CD4-positive, CD25-positive, alpha-beta regulatory T cell (primary cell): ENCODE measurements around the gene PLEKHO1. TPM values are rescaled to one million over a fixed set of nuclear protein-coding genes. Genes with fewer than 3 reads are reported as not detected.
"Not testable (repeated sequence)": the region's sequence is repeated elsewhere in the genome, so short reads cannot be mapped to it uniquely, and the experiment has no call there.

Experiments used
- ATAC-seq, 2 donors: fragments of 150-1000 bp; cut with Tn5 transposase; one replicate each; pipeline ENCODE4 v1.10.0; 2021; ENCODE audit warnings: low read depth in 2 of 2, moderate number of reproducible peaks in 2 of 2, moderate library complexity in 1 of 2
- DNase-seq, 3 donors: peaks; one replicate each; pipeline versions ENCODE4 v3.0.0 to v3.0.0-alpha.2; 2012 to 2022; ENCODE audit warnings: mixed read lengths in 1 of 3
- H3K27ac ChIP-seq: one replicate; pipeline ENCODE4 v1.7.0; 2013; ENCODE audit warnings: mild to moderate bottlenecking, low read length; ENCODE audit not compliant: insufficient read depth, poor library complexity, severe bottlenecking
- H3K27me3 ChIP-seq: one replicate; pipeline ENCODE4 v1.7.0; 2013; ENCODE audit warnings: low read length; ENCODE audit not compliant: control insufficient read depth, insufficient read depth
- H3K36me3 ChIP-seq: one replicate; pipeline ENCODE4 v1.7.0; 2013; ENCODE audit warnings: mild to moderate bottlenecking, low read length, moderate library complexity; ENCODE audit not compliant: control insufficient read depth, insufficient read depth
- H3K4me1 ChIP-seq: 2 replicates; pipeline ENCODE4 v1.7.0; 2013; ENCODE audit warnings: mild to moderate bottlenecking, low read length; ENCODE audit not compliant: insufficient read depth, control insufficient read depth, poor library complexity, severe bottlenecking
- H3K4me3 ChIP-seq: one replicate; pipeline ENCODE4 v1.7.0; 2013; ENCODE audit warnings: low read depth, mild to moderate bottlenecking, low read length, moderate library complexity
- H3K9me3 ChIP-seq, 2 experiments: 1 replicate in 1 of 2; 2 replicates in 1 of 2; pipeline ENCODE4 v1.7.0; 2013; ENCODE audit warnings: low read length in 2 of 2, mild to moderate bottlenecking in 1 of 2, moderate library complexity in 1 of 2; ENCODE audit not compliant: control insufficient read depth in 2 of 2
- H3K27ac Mint-ChIP-seq, 3 donors: one replicate each; pipeline ENCODE4 v1.8.0; 2020 to 2022; ENCODE audit warnings: mild to moderate bottlenecking in 3 of 3, mixed read lengths in 3 of 3, moderate library complexity in 2 of 3
- H3K27me3 Mint-ChIP-seq: one replicate; pipeline ENCODE4 v1.8.0; 2022; ENCODE audit warnings: mild to moderate bottlenecking, mixed read lengths
- H3K36me3 Mint-ChIP-seq: one replicate; pipeline ENCODE4 v1.8.0; 2020; ENCODE audit warnings: mixed read lengths
- H3K4me1 Mint-ChIP-seq, 4 donors: one replicate each; pipeline ENCODE4 v1.8.0; 2020 to 2022; ENCODE audit warnings: mixed read lengths in 4 of 4, mild to moderate bottlenecking in 1 of 4
- H3K4me3 Mint-ChIP-seq, 4 donors: one replicate each; pipeline ENCODE4 v1.8.0; 2020 to 2022; ENCODE audit warnings: mild to moderate bottlenecking in 4 of 4, mixed read lengths in 4 of 4, moderate library complexity in 3 of 4
- H3K9me3 Mint-ChIP-seq, 7 donors: one replicate each; pipeline ENCODE4 v1.8.0; 2020 to 2022; ENCODE audit warnings: mixed read lengths in 7 of 7, mild to moderate bottlenecking in 3 of 7, moderate library complexity in 2 of 7
- polyA plus RNA-seq, 4 donors: library from polyadenylated mRNA; unstranded; fragments of 300-500 nt; fragmentation: Illumina TruSeq; gene quantifications; one replicate each; pipeline ENCODE4 v1.2.3, GENCODE V29; 2021
- total RNA-seq: library from RNA; stranded (reverse); gene quantifications from one replicate; pipeline ENCODE4 v1.2.3, GENCODE V29; 2022

The PLEKHO1 gene
- total and polyA plus RNA-seq, 5 donors from 2014 or later = 21.5 to 61.0 (median 31.4) TPM

- Histone ChIP-seq H3K27me3 (no peaks in the 10 kb centered on the region), H3K4me1 (no peaks in the 10 kb centered on the region), H3K9me3 (no peaks in the 10 kb centered on the region), H3K36me3 (no peaks in the 10 kb centered on the region), H3K4me3 (no peak overlapping the region), H3K27ac (no peak overlapping the region)
- DNase-seq (no peak), ATAC-seq (no peak)
- Mint-ChIP-seq H3K4me3 (no peak overlapping the region), H3K27ac (peak overlapping the region in 1 of 3 donors; percentile 59), H3K27me3 (no peaks in the 10 kb centered on the region), H3K4me1 (no peaks in the 10 kb centered on the region), H3K9me3 (no peaks in the 10 kb centered on the region), H3K36me3 (no peaks in the 10 kb centered on the region)
Measured at GRCh38 chr1:150179867-150180266, 30.2 kb downstream of the PLEKHO1 start.

GRCh38 chr1:150180474-150180873 is 30.8 kb downstream of the PLEKHO1 start:
- no peaks in the 10 kb centered on the region for H3K4me1 Mint-ChIP-seq
- Histone ChIP-seq H3K36me3 (no peaks in the 10 kb centered on the region), H3K4me1 (no peaks in the 10 kb centered on the region), H3K4me3 (no peak overlapping the region), H3K27me3 (no peaks in the 10 kb centered on the region), H3K27ac (no peak overlapping the region), H3K9me3 (no peaks in the 10 kb centered on the region)
- DNase-seq = no peak
- H3K4me3 Mint-ChIP-seq = no peak overlapping the region
- ATAC-seq = no peak
- no peaks in the 10 kb centered on the region for H3K27me3 Mint-ChIP-seq
- no peaks in the 10 kb centered on the region for H3K36me3 Mint-ChIP-seq
- H3K9me3 Mint-ChIP-seq = no peaks in the 10 kb centered on the region
- no peak overlapping the region for H3K27ac Mint-ChIP-seq

- no peak overlapping the region for H3K27ac ChIP-seq
Measured at GRCh38 chr1:150182247-150182646, 32.5 kb downstream of the PLEKHO1 start.

GRCh38 chr1:150183061-150183460 is 33.3 kb downstream of the PLEKHO1 start:
- Mint-ChIP-seq H3K4me1 (peaks cover 6 to 14% (median 10%) of the 10 kb centered on the region in 4 donors), H3K9me3 (no peaks in the 10 kb centered on the region), H3K27me3 (peaks cover 5% of the 10 kb centered on the region), H3K36me3 (no peaks in the 10 kb centered on the region), H3K4me3 (no peak overlapping the region), H3K27ac (no peak overlapping the region)
- no peaks in the 10 kb centered on the region for H3K36me3 ChIP-seq
- H3K4me1 ChIP-seq = peaks cover 5% of the 10 kb centered on the region
- H3K27ac ChIP-seq = no peak overlapping the region
- H3K27me3 ChIP-seq = no peaks in the 10 kb centered on the region
- H3K9me3 ChIP-seq = no peaks in the 10 kb centered on the region
- ATAC-seq = no peak
- H3K4me3 ChIP-seq = no peak overlapping the region
- no peak for DNase-seq

More at GRCh38 chr1:150182247-150182646, 32.5 kb downstream of the PLEKHO1 start:
- Histone ChIP-seq H3K36me3 (no peaks in the 10 kb centered on the region), H3K27me3 (no peaks in the 10 kb centered on the region), H3K9me3 (no peaks in the 10 kb centered on the region), H3K4me1 (peaks cover 5% of the 10 kb centered on the region), H3K4me3 (no peak overlapping the region)
- H3K27ac Mint-ChIP-seq = no peak overlapping the region
- no peak overlapping the region for H3K4me3 Mint-ChIP-seq
- no peaks in the 10 kb centered on the region for H3K36me3 Mint-ChIP-seq
- DNase-seq (no peak), ATAC-seq (no peak)
- H3K4me1 Mint-ChIP-seq = peaks cover 3 to 10% (median 6%) of the 10 kb centered on the region in 4 donors
- peaks cover under 1% of the 10 kb centered on the region for H3K27me3 Mint-ChIP-seq
- no peaks in the 10 kb centered on the region for H3K9me3 Mint-ChIP-seq

GRCh38 chr1:150185481-150185880 is 35.8 kb downstream of the PLEKHO1 start:
- Mint-ChIP-seq H3K27ac (no peak overlapping the region), H3K36me3 (no peaks in the 10 kb centered on the region), H3K9me3 (no peaks in the 10 kb centered on the region), H3K4me3 (no peak overlapping the region), H3K27me3 (peaks cover 5% of the 10 kb centered on the region), H3K4me1 (peaks cover 6 to 14% (median 10%) of the 10 kb centered on the region in 4 donors)
- no peaks in the 10 kb centered on the region for H3K9me3 ChIP-seq
- no peaks in the 10 kb centered on the region for H3K27me3 ChIP-seq
- H3K36me3 ChIP-seq = no peaks in the 10 kb centered on the region
- ATAC-seq (no peak), DNase-seq (no peak)
- H3K4me1 ChIP-seq = peaks cover 5% of the 10 kb centered on the region
- H3K4me3 ChIP-seq = no peak overlapping the region
- no peak overlapping the region for H3K27ac ChIP-seq

- H3K27ac ChIP-seq = not testable (repeated sequence)
Measured at GRCh38 chr1:150186438-150186788, 36.7 kb downstream of the PLEKHO1 start.

GRCh38 chr1:150186789-150187559 is 37.3 kb downstream of the PLEKHO1 start:
- Histone ChIP-seq H3K9me3 (no peaks in the 10 kb centered on the region), H3K4me1 (peaks cover 5% of the 10 kb centered on the region), H3K36me3 (no peaks in the 10 kb centered on the region), H3K27ac (no peak overlapping the region), H3K4me3 (peak overlapping the region; percentile 52), H3K27me3 (no peaks in the 10 kb centered on the region)
- Mint-ChIP-seq H3K4me3 (peak overlapping the region in 2 of 4 donors; percentile 5 to 59), H3K9me3 (no peaks in the 10 kb centered on the region), H3K36me3 (no peaks in the 10 kb centered on the region), H3K27ac (peak overlapping the region in 2 of 3 donors; percentile 52 to 77), H3K4me1 (peaks cover 6 to 14% (median 10%) of the 10 kb centered on the region in 4 donors), H3K27me3 (peaks cover 5% of the 10 kb centered on the region)
- peak; percentile 77 to 79 for ATAC-seq
- peak; percentile 5 to 72 (median 71) for DNase-seq

More at GRCh38 chr1:150186438-150186788, 36.7 kb downstream of the PLEKHO1 start:
- not testable (repeated sequence) for H3K4me3 Mint-ChIP-seq, ATAC-seq, H3K9me3 Mint-ChIP-seq, H3K36me3 ChIP-seq, H3K4me1 ChIP-seq, H3K4me3 ChIP-seq, H3K9me3 ChIP-seq, H3K27me3 Mint-ChIP-seq, H3K36me3 Mint-ChIP-seq, DNase-seq, H3K27me3 ChIP-seq
- Mint-ChIP-seq H3K4me1 (peaks cover 6 to 14% (median 10%) of the 10 kb centered on the region in 4 donors), H3K27ac (peak overlapping the region in 1 of 3 donors; percentile 52)

- Histone ChIP-seq H3K9me3 (no peaks in the 10 kb centered on the region), H3K27me3 (no peaks in the 10 kb centered on the region), H3K4me3 (no peak overlapping the region), H3K4me1 (peaks cover 5% of the 10 kb centered on the region), H3K27ac (no peak overlapping the region), H3K36me3 (no peaks in the 10 kb centered on the region)
- Mint-ChIP-seq H3K4me3 (peak overlapping the region in 1 of 4 donors; percentile 5), H3K4me1 (peaks cover 6 to 14% (median 10%) of the 10 kb centered on the region in 4 donors), H3K27ac (peak overlapping the region in 2 of 3 donors; percentile 7 to 52), H3K36me3 (no peaks in the 10 kb centered on the region), H3K27me3 (peaks cover 8% of the 10 kb centered on the region), H3K9me3 (no peaks in the 10 kb centered on the region)
- DNase-seq (no peak), ATAC-seq (peak; percentile 26 to 38)
Measured at GRCh38 chr1:150187560-150187931, 37.8 kb downstream of the PLEKHO1 start.
